Measurements from ENCODE around the gene ZNF775. TPM values are rescaled to one million over a fixed set of nuclear protein-coding genes. Genes with fewer than 3 reads are reported as not detected.
A peak's percentile ranks its signal among the peaks of the same experiment; 100 is the strongest.

The ZNF775 gene
- total and polyA plus RNA-seq, 2 of the 13 experiments (the other 11 are each of a cell fraction or from before 2014, with no cell fraction given): 3.1 to 3.2 TPM

DNA sequence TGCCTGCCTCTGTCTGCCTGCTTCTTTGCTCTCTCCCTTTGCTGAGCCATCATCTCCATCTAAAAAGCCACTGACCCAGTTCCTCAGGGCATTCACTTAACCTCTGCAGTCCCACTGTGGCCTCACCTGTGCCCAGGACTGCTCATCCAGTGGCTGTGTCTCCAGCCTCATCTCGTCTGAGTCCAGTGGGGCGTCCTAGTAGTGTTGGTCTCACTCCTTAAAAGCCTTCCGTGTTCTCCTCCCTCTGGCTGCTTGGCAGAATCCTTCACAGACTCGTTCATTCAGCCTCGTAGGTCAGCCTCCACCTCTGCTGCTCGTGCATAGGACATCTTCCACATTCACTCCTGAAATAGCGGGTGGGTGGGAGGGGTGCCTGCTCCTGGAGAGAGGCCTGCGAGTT, 45.0 kb upstream of the ZNF775 start:
- Histone ChIP-seq H3K4me2 (ENCODE audit: low read depth, low read length) (no peak overlapping the region), H3K36me3 (replicated peaks in 1 of 2; ENCODE audit: control insufficient read depth in 1 of 2, insufficient read depth in 2 of 2, low read length in 2 of 2) (peaks cover 16 to 38% of the 10 kb centered on the region in 2 experiments), H2AFZ (ENCODE audit: low read length) (no peak overlapping the region), H3K27me3 (ENCODE audit: control insufficient read depth in 1 of 2, insufficient read depth in 2 of 2, low read length in 2 of 2) (no peaks in the 10 kb centered on the region), H3K9ac (ENCODE audit: insufficient read depth, low read depth, low read length) (no peak overlapping the region), H3K27ac (ENCODE audit: extremely low read length, insufficient read depth, low read length) (no peak overlapping the region), H3K79me2 (ENCODE audit: insufficient read depth, low read length) (no peaks in the 10 kb centered on the region), H4K20me1 (ENCODE audit: insufficient read depth, low read length) (peaks cover 4% of the 10 kb centered on the region; the same call in 1 of the 2 replicates), H3K9me3 (ENCODE audit: low read length) (no peaks in the 10 kb centered on the region), H3K4me3 (replicated peaks in 1 of 3; ENCODE audit: insufficient read depth in 1 of 3, low read depth in 2 of 3, low read length in 3 of 3) (no peak overlapping the region), H3K4me1 (ENCODE audit: insufficient read depth, low read length) (peaks cover 4% of the 10 kb centered on the region)
- DNase-seq (ENCODE audit: low spot score) (no peak), ATAC-seq (no peak), FAIRE-seq (no peak)
- in situ Hi-C loops (cut with HindIII; ENCODE audit: extremely low pct_ligation_motif_present, low pct_unique_long_range_greater_than_20kb): no loop called here
- ChIA-PET POLR2A (interaction anchor here (1.2 kb wide), 1 partner anchor 35 kb away, joined by 5 read pairs; the partner anchor contains the start of gene REPIN1), CTCF (ENCODE audit: low intra/inter-chr PET ratio, low total read pairs) (no interaction called here)
- BruUV-seq (replicated peaks): no TSS peak
- TF ChIP-seq ZFP36L1 (CRISPR knock-in tag; IDR thresholded peaks at IDR 0.05): no peak
- no peak for TF ChIP-seq ZNF484 (CRISPR knock-in tag; IDR thresholded peaks at IDR 0.05; ENCODE audit: borderline replicate concordance, low read depth)
- intact Hi-C loops (cut with micrococcal nuclease; ENCODE audit: unreplicated experiment): no loop called here
- WGBS (ENCODE audit: low lambda C conversion rate): 97% methylated on average over 7 of the region's 8 CpGs

DNA sequence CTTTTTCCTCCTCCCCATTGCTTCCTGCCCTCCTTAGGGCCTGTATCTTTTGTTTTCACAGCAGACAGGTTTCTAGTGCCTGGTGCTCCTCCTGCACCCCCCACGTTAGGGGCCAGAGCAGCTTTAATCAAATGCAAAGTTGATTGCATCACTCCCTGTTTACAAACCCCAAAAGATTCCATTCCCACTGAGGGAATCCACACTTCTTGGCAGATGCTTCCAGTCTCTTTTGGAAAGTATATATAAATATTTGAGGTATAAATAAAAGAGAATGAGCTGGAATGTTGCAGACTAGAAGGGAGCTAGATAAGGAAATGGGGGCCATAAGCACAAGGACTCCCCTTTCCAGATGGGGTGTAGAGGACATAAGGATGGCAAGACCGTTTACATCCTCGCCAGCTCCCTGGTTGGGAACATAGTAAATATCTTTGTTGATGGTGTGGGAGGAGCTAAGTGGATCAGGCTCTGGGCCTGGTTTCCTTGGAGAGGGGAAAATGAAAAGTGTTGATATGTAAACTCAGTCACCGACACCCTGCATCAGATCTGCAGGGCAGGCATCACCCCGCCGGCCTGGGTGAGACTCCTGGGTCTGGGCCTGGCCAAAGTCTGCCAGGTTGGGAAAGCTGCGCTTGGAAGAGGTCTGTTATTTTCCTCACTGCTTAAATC, 43.9 kb upstream of the ZNF775 start:
- H3K4me1 ChIP-seq (ENCODE audit: insufficient read depth, low read length): peaks cover 16% of the 10 kb centered on the region
- intact Hi-C loops (cut with micrococcal nuclease; ENCODE audit: unreplicated experiment): no loop called here
- peaks cover 2% of the 10 kb centered on the region; the same call in 1 of the 2 replicates for H4K20me1 ChIP-seq (ENCODE audit: insufficient read depth, low read length)
- FAIRE-seq: no peak
- no peak overlapping the region for H3K27ac ChIP-seq (ENCODE audit: extremely low read length, insufficient read depth, low read length)
- H3K9ac ChIP-seq (ENCODE audit: insufficient read depth, low read depth, low read length): no peak overlapping the region
- WGBS (ENCODE audit: low lambda C conversion rate): 84% methylated on average over 6 of the region's 7 CpGs
- no TSS peak for BruUV-seq (replicated peaks)
- no peak overlapping the region for H3K4me2 ChIP-seq (ENCODE audit: low read depth, low read length)
- ChIA-PET POLR2A (interaction anchor here (1.2 to 2.4 kb wide), 4 partner anchors 10 to 53 kb away, joined by 4 to 9 read pairs (median 5); partner anchors contain the start of genes ACTR3C, LRRC61 and REPIN1), CTCF (ENCODE audit: low intra/inter-chr PET ratio, low total read pairs) (no interaction called here)
- H3K79me2 ChIP-seq (ENCODE audit: insufficient read depth, low read length): no peaks in the 10 kb centered on the region
- H3K4me3 ChIP-seq (replicated peaks in 1 of 3; ENCODE audit: insufficient read depth in 1 of 3, low read depth in 2 of 3, low read length in 3 of 3): no peak overlapping the region
- peaks cover 11 to 27% of the 10 kb centered on the region in 2 experiments; a peak in 4 of 5 replicates for H3K36me3 ChIP-seq (replicated peaks in 1 of 2; ENCODE audit: control insufficient read depth in 1 of 2, insufficient read depth in 2 of 2, low read length in 2 of 2)
- ATAC-seq: no peak
- H2AFZ ChIP-seq (ENCODE audit: low read length): no peak overlapping the region
- H3K9me3 ChIP-seq (ENCODE audit: low read length): no peaks in the 10 kb centered on the region
- in situ Hi-C loops (cut with HindIII; ENCODE audit: extremely low pct_ligation_motif_present, low pct_unique_long_range_greater_than_20kb): no loop called here
- DNase-seq (ENCODE audit: low spot score): no peak
- no peaks in the 10 kb centered on the region for H3K27me3 ChIP-seq (ENCODE audit: control insufficient read depth in 1 of 2, insufficient read depth in 2 of 2, low read length in 2 of 2)
- peak; percentile 74 for TF ChIP-seq CEBPB (IDR thresholded peaks at IDR 0.05; ENCODE audit: borderline replicate concordance, low read depth, low read length)
- TF ChIP-seq, protein P1, sequence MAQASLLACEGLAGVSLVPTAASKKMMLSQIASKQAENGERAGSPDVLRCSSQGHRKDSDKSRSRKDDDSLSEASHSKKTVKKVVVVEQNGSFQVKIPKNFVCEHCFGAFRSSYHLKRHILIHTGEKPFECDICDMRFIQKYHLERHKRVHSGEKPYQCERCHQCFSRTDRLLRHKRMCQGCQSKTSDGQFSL (CRISPR knock-in tag; IDR thresholded peaks at IDR 0.05): peak; percentile 66
- no peak for TF ChIP-seq FOXA1 (IDR thresholded peaks at IDR 0.05)
- TF ChIP-seq FOXA1 (CRISPR knock-in tag; IDR thresholded peaks at IDR 0.05): peak; percentile 49; the same call in 1 of the 2 replicates
- no peak for TF ChIP-seq TOPORS (CRISPR knock-in tag; IDR thresholded peaks at IDR 0.05)
- peak; percentile 58 for TF ChIP-seq FOXA3 (CRISPR knock-in tag; IDR thresholded peaks at IDR 0.05)
- 0 out of 2 replicates have a peak, but pooled peaks have one; percentile 23 for TF ChIP-seq GATAD2A (CRISPR knock-in tag; IDR thresholded peaks at IDR 0.05)
- TF ChIP-seq AGO2 (optimal IDR thresholded peaks at IDR 0.05; ENCODE audit: low read depth, low read length): peak; percentile 48
- TF ChIP-seq CEBPG (CRISPR knock-in tag; IDR thresholded peaks at IDR 0.05): peak; percentile 61
- no peak for TF ChIP-seq ASH2L (IDR thresholded peaks at IDR 0.05; ENCODE audit: insufficient read length, low read depth, low read length)
- TF ChIP-seq ZNF207 (IDR thresholded peaks at IDR 0.05; ENCODE audit: borderline replicate concordance): no peak
- no peak for TF ChIP-seq ZFP36L1 (CRISPR knock-in tag; IDR thresholded peaks at IDR 0.05)
